H9 (cell line): ENCODE measurements around the gene CRISPLD2. TPM values are rescaled to one million over a fixed set of nuclear protein-coding genes. Genes with fewer than 3 reads are reported as not detected.
"Not testable (repeated sequence)": the region's sequence is repeated elsewhere in the genome, so short reads cannot be mapped to it uniquely, and the experiment has no call there.

Experiments used
- DNase-seq: peaks from one replicate; pipeline ENCODE4 v3.0.0-alpha.2; 2017
- H2AFZ ChIP-seq: one replicate; pipeline ENCODE4 v1.6.1; 2013; ENCODE audit warnings: mild to moderate bottlenecking, low read length, control low read depth, moderate library complexity
- H2AK5ac ChIP-seq: 2 replicates; pipeline ENCODE4 v1.6.1; 2013; ENCODE audit warnings: low read length, control low read depth, mixed read lengths; ENCODE audit not compliant: insufficient read length
- H2BK120ac ChIP-seq: one replicate; pipeline ENCODE4 v1.6.1; 2013; ENCODE audit warnings: low read depth, mild to moderate bottlenecking, low read length, control low read depth, inconsistent platforms; ENCODE audit not compliant: poor library complexity, severe bottlenecking
- H2BK12ac ChIP-seq: 2 replicates; pipeline ENCODE4 v1.6.1; 2013; ENCODE audit warnings: low read length, control low read depth, mixed read lengths, low read depth; ENCODE audit not compliant: insufficient read length
- H2BK15ac ChIP-seq: 2 replicates; pipeline ENCODE4 v1.6.1; 2013; ENCODE audit warnings: low read depth, low read length, control low read depth
- H2BK20ac ChIP-seq: one replicate; pipeline ENCODE4 v1.6.1; 2013; ENCODE audit warnings: low read depth, mild to moderate bottlenecking, low read length, control low read depth, inconsistent platforms; ENCODE audit not compliant: poor library complexity, severe bottlenecking
- H2BK5ac ChIP-seq: 2 replicates; pipeline ENCODE4 v1.6.1; 2013; ENCODE audit warnings: low read length, control low read depth, mixed read lengths; ENCODE audit not compliant: insufficient read length
- H3K14ac ChIP-seq: 2 replicates; pipeline ENCODE4 v1.6.1; 2013; ENCODE audit warnings: low read length, control low read depth; ENCODE audit not compliant: insufficient read depth
- H3K18ac ChIP-seq: 2 replicates; pipeline ENCODE4 v1.6.1; 2013; ENCODE audit warnings: low read depth, mild to moderate bottlenecking, mixed read lengths, low read length, control low read depth; ENCODE audit not compliant: insufficient read length
- H3K23ac ChIP-seq: 2 replicates; pipeline ENCODE4 v1.6.1; 2013; ENCODE audit warnings: low read length, control low read depth, mixed read lengths, low read depth; ENCODE audit not compliant: insufficient read length
- H3K23me2 ChIP-seq: 2 replicates; pipeline ENCODE4 v1.6.1; 2013; ENCODE audit warnings: low read depth, mild to moderate bottlenecking, mixed read lengths, low read length, control low read depth; ENCODE audit not compliant: insufficient read length, poor library complexity, severe bottlenecking
- H3K27ac ChIP-seq: 2 replicates; pipeline ENCODE4 v1.5.1; 2013; ENCODE audit warnings: low read length, control low read depth, mixed read lengths, low read depth; ENCODE audit not compliant: insufficient read length
- H3K27me3 ChIP-seq: 2 replicates; pipeline ENCODE4 v1.6.1; 2013; ENCODE audit warnings: low read length, control low read depth, inconsistent platforms; ENCODE audit not compliant: insufficient read depth
- H3K4ac ChIP-seq: 2 replicates; pipeline ENCODE4 v1.6.1; 2013; ENCODE audit warnings: low read depth, mild to moderate bottlenecking, control low read depth, inconsistent platforms, low read length, moderate library complexity
- H3K4me1 ChIP-seq: 2 replicates; pipeline ENCODE4 v1.6.1; 2013; ENCODE audit warnings: low read length, control low read depth, inconsistent platforms; ENCODE audit not compliant: insufficient read depth
- H3K4me2 ChIP-seq: 2 replicates; pipeline ENCODE4 v1.6.1; 2013; ENCODE audit warnings: low read length, control low read depth, mixed read lengths; ENCODE audit not compliant: insufficient read length, insufficient read depth
- H3K56ac ChIP-seq: 2 replicates; pipeline ENCODE4 v1.6.1; 2013; ENCODE audit warnings: low read depth, mild to moderate bottlenecking, mixed read lengths, low read length, control low read depth; ENCODE audit not compliant: insufficient read length
- H3K79me1 ChIP-seq: 2 replicates; pipeline ENCODE4 v1.6.1; 2013; ENCODE audit warnings: low read depth, mild to moderate bottlenecking, moderate library complexity, low read length, control low read depth, inconsistent platforms; ENCODE audit not compliant: insufficient read depth, poor library complexity, severe bottlenecking
- H3K79me2 ChIP-seq: 2 replicates; pipeline ENCODE4 v1.6.1; 2013; ENCODE audit warnings: low read length, control low read depth, inconsistent platforms; ENCODE audit not compliant: insufficient read depth
- H3K9ac ChIP-seq: 2 replicates; pipeline ENCODE4 v1.6.1; 2013; ENCODE audit warnings: low read length, control low read depth, mixed read lengths; ENCODE audit not compliant: insufficient read length; ENCODE audit errors: extremely low read depth
- H3K9me3 ChIP-seq: one replicate; pipeline ENCODE4 v1.6.1; 2013; ENCODE audit warnings: low read depth, low read length, inconsistent platforms; ENCODE audit not compliant: control insufficient read depth
- H3T11ph ChIP-seq: one replicate; pipeline ENCODE4 v1.6.1; 2013; ENCODE audit warnings: mild to moderate bottlenecking, low read length, control low read depth, inconsistent platforms
- H4K20me1 ChIP-seq: one replicate; pipeline ENCODE4 v1.6.1; 2013; ENCODE audit not compliant: control insufficient read depth, insufficient read length, insufficient read depth
- H4K5ac ChIP-seq: 2 replicates; pipeline ENCODE4 v1.6.1; 2013; ENCODE audit warnings: low read depth, mild to moderate bottlenecking, mixed read lengths, low read length, control low read depth; ENCODE audit not compliant: insufficient read length
- H4K8ac ChIP-seq: replicated peaks from 2 replicates; pipeline ENCODE4 v1.6.1; 2013; ENCODE audit warnings: low read length, control low read depth, mixed read lengths, low read depth; ENCODE audit not compliant: insufficient read length
- H4K91ac ChIP-seq: 2 replicates; pipeline ENCODE4 v1.6.1; 2013; ENCODE audit warnings: low read depth, mild to moderate bottlenecking, moderate library complexity, mixed read lengths, low read length, control low read depth; ENCODE audit not compliant: insufficient read length
- H3K27ac Mint-ChIP-seq, 3 experiments: 2 replicates in 2 of 3; 3 replicates in 1 of 3; pipeline ENCODE4 v1.8.0; 2020 to 2021; ENCODE audit warnings: mixed read lengths in 3 of 3, mild to moderate bottlenecking in 1 of 3, moderate library complexity in 1 of 3
- H3K27me3 Mint-ChIP-seq: 2 replicates; pipeline ENCODE4 v1.8.0; 2021; ENCODE audit warnings: low read depth, mild to moderate bottlenecking, moderate library complexity, mixed read lengths
- H3K36me3 Mint-ChIP-seq, 3 experiments: 2 replicates in 2 of 3; 3 replicates in 1 of 3; pipeline ENCODE4 v1.8.0; 2020 to 2021; ENCODE audit warnings: low read depth in 3 of 3, mixed read lengths in 3 of 3; ENCODE audit not compliant: insufficient read depth in 1 of 3
- H3K4me1 Mint-ChIP-seq, 2 experiments: 2 replicates each; pipeline ENCODE4 v1.8.0; 2020; ENCODE audit warnings: mixed read lengths in 2 of 2
- H3K4me3 Mint-ChIP-seq, 2 experiments: 2 replicates in 1 of 2; 3 replicates in 1 of 2; pipeline ENCODE4 v1.8.0; 2020 to 2021; ENCODE audit warnings: mild to moderate bottlenecking in 2 of 2, mixed read lengths in 2 of 2, moderate library complexity in 1 of 2
- H3K9me3 Mint-ChIP-seq, 2 experiments: 2 replicates in 1 of 2; 3 replicates in 1 of 2; pipeline ENCODE4 v1.8.0; 2020; ENCODE audit warnings: mild to moderate bottlenecking in 2 of 2, mixed read lengths in 2 of 2, moderate library complexity in 1 of 2
- WGBS: extraction: QIAGEN DNeasy Blood & Tissue Kit; methylation state at CpG from one replicate; pipeline ENCODE4 v1.1.7; 2013; ENCODE audit warnings: missing lambda C conversion rate, low lambda C conversion rate, mixed read lengths; ENCODE audit not compliant: insufficient read length; ENCODE audit errors: extremely low coverage; 5-methylcytosine and 5-hydroxymethylcytosine counted together
- total RNA-seq: library from RNA; stranded (reverse); gene quantifications from 2 replicates; pipeline ENCODE4 v1.2.1, GENCODE V29; 2021

Gene CRISPLD2
- total RNA-seq, 1 experiment from 2014 or later = 2.3 TPM

- not testable (repeated sequence) for H4K20me1 ChIP-seq, H3K9me3 ChIP-seq, H3T11ph ChIP-seq, H4K91ac ChIP-seq, H3K27me3 Mint-ChIP-seq, H3K4me1 ChIP-seq, DNase-seq, H2BK5ac ChIP-seq, H3K4me1 Mint-ChIP-seq, H3K9ac ChIP-seq, H2BK20ac ChIP-seq, H3K23ac ChIP-seq, H3K56ac ChIP-seq, H3K79me2 ChIP-seq, H2BK120ac ChIP-seq, H3K4me3 Mint-ChIP-seq, H3K27me3 ChIP-seq, H3K4me2 ChIP-seq, H2AFZ ChIP-seq, H3K27ac ChIP-seq, H3K18ac ChIP-seq, H2AK5ac ChIP-seq, H3K14ac ChIP-seq, H4K5ac ChIP-seq, H3K4ac ChIP-seq, H2BK15ac ChIP-seq, H4K8ac ChIP-seq, H3K79me1 ChIP-seq, H3K23me2 ChIP-seq, H2BK12ac ChIP-seq, H3K27ac Mint-ChIP-seq
- Mint-ChIP-seq H3K9me3 (peaks cover 13 to 14% of the 10 kb centered on the region in 2 experiments), H3K36me3 (peaks cover 8 to 17% (median 11%) of the 10 kb centered on the region in 3 experiments)
- WGBS = no CpG with 5 or more reads among the region's 3 CpGs
These were observed 36.4 kb downstream of the CRISPLD2 start for GRCh38 chr16:84856203-84856581.

- not testable (repeated sequence) for H3K9ac ChIP-seq, H3K18ac ChIP-seq, H4K91ac ChIP-seq, H3K27ac ChIP-seq, H3K4ac ChIP-seq, H2BK15ac ChIP-seq, H4K20me1 ChIP-seq, H4K8ac ChIP-seq, H3K4me1 ChIP-seq, H2BK5ac ChIP-seq, H2BK20ac ChIP-seq, H2BK120ac ChIP-seq, H2AK5ac ChIP-seq, H3K4me1 Mint-ChIP-seq, H3K27me3 Mint-ChIP-seq, H3K79me1 ChIP-seq, H3K27me3 ChIP-seq, H4K5ac ChIP-seq, H2BK12ac ChIP-seq, H3K4me3 Mint-ChIP-seq, H3K79me2 ChIP-seq, H3K4me2 ChIP-seq, H3K9me3 ChIP-seq, H2AFZ ChIP-seq, H3K23me2 ChIP-seq, H3K56ac ChIP-seq, H3K23ac ChIP-seq, H3K27ac Mint-ChIP-seq, H3T11ph ChIP-seq, DNase-seq, H3K14ac ChIP-seq
- Mint-ChIP-seq H3K36me3 (peaks cover 8 to 17% (median 11%) of the 10 kb centered on the region in 3 experiments), H3K9me3 (peaks cover 13 to 14% of the 10 kb centered on the region in 2 experiments)
- WGBS = no CpG with 5 or more reads among the region's 5 CpGs
These were observed 37.0 kb downstream of the CRISPLD2 start for GRCh38 chr16:84856811-84857210.
